LHCN-M2 (cell line): ENCODE data around the gene TSPEAR. TPM values are rescaled to one million over a fixed set of nuclear protein-coding genes. Genes with fewer than 3 reads are reported as not detected.
A peak's percentile ranks its signal among the peaks of the same experiment; 100 is the strongest.
"Not testable (repeated sequence)": the region's sequence is repeated elsewhere in the genome, so short reads cannot be mapped to it uniquely, and the experiment has no call there.

ENCODE experiments used
- DNase-seq: peaks from one replicate; pipeline ENCODE4 v3.0.0-alpha.2; 2012; ENCODE audit warnings: low read depth
- total RNA-seq: library from RNA; depleted of rRNA; stranded (reverse); fragments of >200 nt; gene quantifications from 2 replicates; pipeline ENCODE4 v1.2.3, GENCODE V29; 2014

Gene TSPEAR
- total RNA-seq, 1 experiment from 2014 or later, result not detected

DNA sequence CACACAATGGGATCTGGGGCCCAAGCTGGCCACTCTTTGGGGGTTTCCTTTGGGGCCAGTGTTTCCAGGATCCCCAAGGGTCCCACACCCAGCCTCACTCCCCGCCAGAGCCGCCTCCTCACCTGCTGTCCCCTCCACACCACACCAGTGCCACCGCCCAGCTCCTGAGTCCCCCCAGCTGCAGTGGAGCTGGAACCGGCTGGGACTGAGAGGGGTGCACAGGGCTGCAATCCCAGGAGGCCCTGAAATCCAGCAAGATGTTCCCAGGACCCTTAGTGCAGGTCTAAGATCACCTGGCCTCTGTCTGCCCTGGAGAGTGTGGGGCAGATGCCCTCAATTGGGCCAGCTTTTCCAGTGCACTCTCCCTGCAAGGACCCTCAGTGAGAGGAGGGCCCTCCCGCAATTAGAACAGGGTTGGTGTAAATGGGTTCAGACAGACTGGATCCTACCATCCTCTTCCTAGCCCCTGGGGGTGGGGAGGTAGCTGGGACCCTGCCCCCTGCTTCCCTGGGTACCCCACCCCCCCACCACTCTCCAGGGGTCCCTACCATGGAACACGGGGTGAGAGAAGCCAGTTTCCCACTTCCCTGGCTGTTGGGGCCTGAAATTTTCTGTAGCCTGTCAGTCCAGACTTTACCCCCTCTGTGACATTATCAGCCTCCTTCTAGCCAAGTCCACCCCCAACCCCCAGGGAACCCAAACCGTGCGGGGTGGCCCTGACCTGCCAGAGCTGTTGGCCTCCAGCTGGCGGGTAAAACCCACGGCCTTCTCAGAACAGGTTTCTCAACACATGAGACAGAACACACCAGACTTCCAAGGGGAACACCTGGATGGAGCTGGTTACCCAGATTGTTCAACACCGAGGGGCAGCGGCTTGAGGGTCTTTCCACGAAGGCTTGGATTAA is 7.4 kb downstream of the TSPEAR start:
- DNase-seq, result no peak

DNA sequence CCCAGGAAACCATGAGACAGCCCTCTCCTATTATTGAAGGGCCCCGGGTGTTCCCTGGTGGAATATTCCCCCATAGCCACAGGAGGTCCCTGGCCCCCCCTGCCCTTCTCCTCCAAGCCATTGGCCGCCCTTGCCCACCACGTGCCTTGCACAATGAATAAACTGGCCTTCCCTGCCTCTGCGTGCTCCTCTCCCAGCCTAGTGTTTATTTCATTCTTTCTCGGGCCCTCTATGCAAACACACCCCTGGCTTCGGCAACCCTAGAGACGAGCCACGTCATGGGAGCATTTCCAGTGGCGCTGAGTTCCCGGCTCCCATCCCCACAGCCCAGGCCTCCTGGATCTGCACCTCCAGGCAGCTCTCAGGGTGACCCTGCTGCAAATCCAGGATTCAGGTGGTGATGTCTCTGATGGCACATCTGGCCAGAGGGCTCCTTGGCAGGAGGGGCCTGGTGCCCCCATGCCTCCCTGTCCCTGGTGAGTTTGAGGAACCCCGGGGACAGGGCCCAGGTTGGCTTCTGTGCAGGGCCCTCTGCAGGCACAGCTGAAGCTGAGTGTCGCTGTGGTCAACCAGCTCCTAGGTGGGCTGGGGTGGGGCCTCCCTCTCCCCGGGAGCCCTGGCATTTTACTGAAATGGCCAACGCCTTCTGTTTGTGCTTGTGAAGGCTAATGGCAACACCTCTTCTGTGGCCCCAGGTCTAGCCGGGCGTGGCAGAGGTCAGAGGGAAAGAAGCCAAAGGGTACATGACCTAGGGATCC is 8.2 kb downstream of the TSPEAR start:
- no peak for DNase-seq

DNA sequence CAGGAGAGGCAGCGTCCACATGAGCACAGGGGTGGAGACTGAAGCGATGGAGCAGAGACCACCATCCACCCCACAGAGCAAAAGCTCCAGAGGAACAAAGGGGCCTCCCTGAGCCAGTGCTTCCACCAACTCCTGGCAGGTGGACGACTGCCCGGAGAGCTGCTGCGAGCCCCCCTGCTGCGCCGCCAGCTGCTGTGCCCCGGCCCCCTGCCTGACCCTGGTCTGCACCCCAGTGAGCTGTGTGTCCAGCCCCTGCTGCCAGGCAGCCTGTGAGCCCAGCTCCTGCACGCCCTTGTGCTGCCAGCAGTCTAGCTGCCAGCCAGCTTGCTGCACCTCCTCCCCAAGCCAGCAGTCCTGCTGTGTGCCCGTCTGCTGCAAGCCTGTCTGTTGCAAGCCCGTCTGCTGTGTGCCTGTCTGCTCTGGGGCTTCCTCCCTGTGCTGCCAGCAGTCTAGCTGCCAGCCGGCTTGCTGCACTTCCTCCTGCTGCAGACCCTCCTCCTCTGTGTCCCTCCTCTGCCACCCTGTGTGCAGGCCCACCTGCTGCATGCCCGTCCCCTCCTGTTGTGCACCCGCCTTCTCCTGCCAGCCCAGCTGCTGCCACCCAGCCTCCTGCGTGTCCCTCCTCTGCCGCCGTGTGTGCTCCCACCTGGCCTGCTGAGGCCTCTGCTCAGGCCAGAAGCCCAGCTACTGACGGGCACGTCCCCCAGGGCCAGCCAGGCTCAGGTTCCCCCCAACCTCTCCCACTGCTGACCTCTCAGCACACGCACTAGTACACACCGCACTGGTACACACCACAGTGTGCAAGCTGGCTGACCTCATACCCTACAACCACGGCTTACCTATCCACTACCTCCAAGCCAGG is 9.0 kb downstream of the TSPEAR start:
- no peak for DNase-seq

DNA sequence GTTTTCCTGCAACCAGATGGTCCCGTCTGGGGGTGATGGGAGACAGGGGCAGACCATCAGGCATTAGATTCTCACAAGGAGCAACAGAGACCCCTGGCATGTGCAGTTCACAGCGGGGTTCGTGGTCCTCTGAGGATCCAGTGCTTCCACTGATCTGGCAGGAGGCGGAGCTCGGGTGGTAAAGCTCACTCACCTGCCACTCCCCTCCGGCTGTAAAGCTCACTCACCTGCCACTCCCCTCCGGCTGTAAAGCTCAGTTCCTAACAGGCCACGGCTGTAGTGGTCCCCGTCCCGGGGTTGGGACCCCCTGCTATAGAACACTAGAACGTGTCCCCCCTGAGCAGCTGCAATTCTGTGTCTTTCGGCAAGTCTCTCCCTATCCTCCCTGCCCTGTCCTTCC is 9.8 kb downstream of the TSPEAR start:
- no peak for DNase-seq

DNA sequence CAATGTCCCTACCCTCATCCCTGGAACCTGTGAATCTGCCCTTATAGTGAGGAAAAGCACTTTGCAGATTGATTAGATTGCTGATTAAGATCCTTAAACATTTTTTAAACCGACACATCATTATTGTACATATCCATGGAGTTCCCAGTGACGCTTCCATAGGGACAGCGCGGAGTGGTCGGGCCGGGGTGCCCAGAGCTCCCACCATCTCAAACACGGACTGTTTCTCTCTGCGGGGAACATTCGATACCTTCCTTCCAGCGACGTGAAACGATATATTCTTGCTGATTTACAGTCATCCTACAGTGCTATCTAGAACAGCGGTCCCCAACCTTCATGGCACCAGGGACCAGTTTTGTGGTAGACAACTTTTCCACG is 10.4 kb downstream of the TSPEAR start:
- no peak for DNase-seq

DNA sequence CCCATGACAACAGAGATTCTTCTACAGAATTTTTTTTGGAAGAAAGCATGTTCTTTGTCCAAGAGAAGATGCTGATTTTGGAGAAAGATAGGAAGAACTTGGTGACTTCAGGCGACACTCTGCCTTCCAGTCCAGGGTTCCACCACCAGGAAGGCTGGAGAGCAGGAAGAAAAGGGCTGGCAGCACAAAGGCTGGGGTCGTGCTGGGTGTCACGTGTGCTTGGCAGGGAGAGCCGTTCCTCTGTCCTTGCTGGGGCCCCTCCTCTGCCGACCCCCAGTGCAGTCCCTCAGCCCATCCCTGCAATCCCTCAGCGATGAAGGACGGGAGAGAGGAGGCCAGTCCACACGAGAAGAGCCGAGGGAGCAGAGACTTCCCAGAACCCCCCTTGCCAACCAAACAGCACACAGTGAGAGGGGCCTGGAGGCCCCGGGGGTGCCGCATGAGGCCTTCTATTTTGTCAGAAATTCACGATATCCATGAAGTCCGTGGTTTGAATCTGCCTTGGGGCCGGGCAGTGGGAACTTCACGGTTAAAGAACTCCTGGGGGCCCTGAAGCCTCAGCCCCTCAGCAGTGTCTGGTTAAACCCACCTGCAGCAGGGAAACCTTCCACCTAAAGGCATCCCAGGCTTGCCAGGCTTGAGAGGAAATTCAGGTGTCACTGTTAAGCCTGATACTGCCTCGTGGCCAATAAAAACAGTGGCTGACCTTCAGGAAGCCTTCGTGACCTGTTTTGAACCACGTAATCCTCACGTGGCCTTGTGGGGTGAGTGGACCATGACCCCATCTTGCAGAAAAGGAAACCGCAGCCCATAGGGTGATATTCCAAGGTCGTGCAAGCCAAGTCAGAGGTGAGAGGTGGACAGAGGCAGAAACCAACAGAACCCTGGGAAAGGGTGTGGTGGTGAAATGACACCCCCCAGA is 11.0 kb downstream of the TSPEAR start:
- no peak for DNase-seq

DNA sequence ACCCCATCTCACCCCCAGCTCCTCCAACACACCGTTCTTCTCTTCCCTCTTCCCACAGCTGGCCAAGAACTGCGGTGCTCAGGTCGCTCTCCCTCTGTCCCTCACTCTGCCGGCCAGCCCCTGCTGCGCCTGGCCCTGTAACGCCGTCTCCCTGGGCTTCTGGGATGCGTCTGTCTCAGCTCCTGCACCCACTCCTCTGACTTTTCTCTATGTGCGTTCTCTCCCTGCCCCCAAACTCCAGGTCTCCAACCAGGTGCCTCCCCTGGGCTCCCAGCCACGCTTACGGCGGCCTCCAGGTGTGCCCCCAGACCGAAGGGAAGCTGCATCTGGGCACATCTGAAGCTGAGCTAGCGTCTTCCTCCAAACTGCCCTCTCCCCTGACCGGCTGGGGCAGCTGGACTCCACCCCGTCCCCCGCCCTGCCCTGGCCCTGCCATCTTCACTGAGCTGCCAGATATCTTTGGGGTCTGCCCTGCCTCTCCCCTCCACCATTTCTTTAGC is 11.8 kb downstream of the TSPEAR start:
- DNase-seq, result no peak

DNA sequence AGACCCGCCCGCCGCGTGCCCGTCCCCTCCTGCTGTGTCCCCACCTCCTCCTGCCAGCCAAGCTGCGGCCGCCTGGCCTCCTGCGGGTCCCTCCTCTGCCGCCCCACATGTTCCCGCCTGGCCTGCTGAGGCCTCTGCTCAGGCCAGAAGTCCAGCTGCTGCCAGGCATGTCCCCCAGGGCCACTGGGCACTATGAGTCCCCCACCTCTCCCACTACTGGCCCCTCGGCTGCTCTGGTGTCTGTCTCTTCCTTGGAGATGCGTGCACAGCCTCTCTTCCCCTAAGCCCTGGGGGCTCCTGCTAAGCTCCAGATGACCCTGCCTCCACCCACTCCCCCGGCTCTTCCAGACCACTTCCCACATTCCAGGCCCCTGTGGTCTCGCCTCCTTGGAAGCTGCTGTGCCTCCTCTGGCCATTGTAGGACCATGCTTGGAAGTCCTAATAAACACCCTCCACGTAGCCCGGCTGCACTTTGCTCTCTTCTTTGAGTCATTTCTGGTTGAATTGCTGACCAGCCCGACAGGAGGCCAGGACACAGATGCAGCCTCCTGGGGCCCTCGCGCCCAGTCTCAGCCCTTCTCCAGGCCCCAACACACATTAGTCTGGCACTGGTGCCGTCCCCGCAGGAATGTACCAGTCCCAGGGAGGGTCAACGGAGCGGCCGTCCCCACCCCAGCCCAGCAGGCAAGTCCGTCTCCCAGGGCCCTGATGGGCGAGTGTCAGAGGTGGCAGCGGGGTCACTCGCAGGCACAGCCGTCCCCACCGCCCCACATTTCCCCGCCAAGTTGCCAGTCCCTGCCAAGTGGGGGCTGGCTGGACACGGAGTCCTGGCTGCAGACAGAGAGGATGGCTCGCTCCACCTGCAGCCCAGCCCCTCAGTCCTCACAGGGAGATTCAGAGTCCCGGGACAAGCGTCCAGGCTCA is 13.3 kb downstream of the TSPEAR start:
- DNase-seq, result peak; percentile 24

DNA sequence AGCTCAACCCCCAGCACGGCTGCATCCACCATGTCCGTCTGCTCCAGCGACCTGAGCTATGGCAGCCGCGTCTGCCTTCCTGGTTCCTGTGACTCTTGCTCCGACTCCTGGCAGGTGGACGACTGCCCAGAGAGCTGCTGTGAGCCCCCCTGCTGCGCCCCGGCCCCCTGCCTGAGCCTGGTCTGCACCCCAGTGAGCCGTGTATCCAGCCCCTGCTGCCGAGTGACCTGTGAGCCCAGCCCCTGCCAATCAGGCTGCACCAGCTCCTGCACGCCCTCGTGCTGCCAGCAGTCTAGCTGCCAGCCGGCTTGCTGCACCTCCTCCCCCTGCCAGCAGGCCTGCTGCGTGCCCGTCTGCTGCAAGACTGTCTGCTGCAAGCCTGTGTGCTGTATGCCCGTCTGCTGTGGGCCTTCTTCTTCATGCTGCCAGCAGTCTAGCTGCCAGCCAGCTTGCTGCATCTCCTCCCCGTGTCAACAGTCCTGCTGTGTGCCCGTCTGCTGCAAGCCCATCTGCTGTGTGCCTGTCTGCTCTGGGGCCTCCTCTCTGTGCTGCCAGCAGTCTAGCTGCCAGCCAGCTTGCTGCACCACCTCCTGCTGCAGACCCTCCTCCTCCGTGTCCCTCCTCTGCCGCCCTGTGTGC is 14.1 kb downstream of the TSPEAR start, which contains the start of gene KRTAP10-12:
TSS of gene KRTAP10-12 (plus strand) at position 1 of the 639 bp plus-strand sequence. CDS start at position 31, 30 bp downstream.
- DNase-seq, result not testable (repeated sequence)

DNA sequence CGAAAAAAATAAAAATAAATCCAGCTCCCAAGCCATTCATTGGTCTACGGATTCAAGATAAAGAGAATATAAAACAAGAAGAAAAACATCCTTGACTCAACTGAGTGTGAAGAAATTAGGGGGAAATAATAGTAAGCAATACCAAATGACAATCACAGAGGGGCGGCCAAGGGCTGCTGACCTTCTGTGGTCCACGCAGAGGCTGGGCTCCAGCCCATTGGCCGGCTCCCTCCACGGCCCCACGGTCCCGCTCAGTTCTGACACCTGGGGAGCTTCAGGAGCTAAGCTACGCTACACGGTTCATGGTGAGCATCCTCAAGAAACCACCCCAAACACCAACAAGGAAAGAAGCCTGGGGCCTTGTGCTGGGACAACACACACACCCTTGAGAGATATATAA is 14.8 kb downstream of the TSPEAR start:
- no peak for DNase-seq

DNA sequence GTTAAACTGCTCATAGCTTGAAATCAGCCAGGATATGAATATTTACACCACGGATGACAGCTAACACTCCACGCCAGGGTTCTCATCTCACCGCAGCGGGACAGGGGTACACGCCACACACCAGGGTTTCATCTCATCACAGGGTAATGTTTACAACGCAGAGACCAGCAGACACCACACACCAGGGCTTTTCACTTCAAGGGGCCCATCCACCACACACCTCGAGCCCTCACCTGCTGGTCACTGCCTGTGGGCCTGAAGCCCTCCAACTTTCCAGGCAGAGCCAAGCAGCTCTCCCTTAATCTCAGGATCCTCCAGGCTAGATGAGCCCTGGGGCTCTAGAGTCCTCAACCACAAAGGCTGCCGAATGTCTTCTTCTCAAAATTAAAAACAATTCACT is 15.7 kb downstream of the TSPEAR start:
- no peak for DNase-seq

DNA sequence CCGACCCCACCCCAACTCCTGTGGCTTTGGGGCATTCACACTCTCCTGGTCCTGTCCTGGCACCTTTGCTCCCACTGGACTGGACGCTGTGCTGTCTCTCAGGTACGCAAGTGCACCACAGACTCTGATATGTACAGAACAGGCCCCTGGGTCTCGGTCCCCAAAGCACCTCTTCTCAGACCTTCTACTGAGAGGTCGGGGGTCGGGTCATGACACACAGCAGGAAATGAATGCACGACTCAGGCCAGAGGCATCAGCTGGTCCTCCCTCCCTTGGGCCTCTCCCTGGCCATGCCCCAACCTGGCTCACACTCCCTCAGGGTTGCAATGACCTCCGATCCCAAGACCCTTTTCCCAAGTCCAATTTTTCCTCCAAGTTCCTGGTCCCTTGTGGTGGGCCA is 16.2 kb downstream of the TSPEAR start:
- DNase-seq, result no peak

DNA sequence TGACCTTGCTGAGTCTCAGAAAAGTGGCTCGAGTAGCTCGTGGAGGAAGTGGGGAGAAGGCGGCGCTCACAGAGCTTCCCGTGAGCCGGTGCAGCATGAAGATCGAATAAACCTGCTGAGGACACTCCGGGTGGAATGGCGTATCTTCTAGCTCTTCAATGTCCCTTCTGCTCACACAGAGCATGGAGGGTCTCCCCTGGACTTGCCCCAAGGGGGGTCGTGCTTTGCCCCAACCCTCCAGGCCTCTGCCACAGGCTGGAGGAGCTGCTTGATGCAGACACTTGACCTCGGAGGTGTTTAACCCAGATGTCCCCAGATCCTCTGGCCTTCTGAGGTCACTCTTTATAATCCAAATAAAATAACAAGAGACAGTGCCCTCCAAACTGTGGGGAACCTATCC is 16.6 kb downstream of the TSPEAR start:
- no peak for DNase-seq

DNA sequence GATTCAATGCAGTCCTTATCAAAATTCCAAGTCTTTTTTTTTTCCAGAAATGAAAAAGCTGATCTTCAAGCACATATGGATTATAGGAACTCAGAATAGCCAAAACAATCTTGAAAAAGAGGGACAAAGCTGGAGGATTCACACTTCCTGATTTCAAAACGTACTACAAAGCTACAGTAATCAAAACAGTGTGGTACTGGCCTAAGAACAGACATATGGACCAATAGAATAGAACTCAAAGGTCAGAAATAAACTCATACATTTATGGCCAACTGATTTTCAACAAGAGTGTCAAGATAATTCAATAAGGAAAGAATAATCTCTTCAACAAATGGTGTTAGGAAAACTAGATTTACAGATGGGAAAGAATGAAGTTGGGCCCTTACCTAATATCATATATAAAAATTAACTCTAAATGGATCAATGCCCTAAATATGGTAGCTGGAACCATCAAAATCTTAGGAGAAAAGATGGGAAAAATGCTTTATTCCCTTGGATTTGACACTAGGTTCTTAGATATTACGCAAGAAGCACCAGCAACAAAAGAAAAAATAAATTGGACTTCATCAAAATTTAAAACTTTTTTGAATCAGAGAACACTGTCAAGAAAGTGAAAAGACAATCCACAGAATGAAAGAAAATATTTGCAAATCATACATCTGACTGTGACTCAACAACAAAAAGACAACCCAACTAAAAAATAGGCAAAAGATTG is 18.4 kb downstream of the TSPEAR start:
- DNase-seq, result no peak

DNA sequence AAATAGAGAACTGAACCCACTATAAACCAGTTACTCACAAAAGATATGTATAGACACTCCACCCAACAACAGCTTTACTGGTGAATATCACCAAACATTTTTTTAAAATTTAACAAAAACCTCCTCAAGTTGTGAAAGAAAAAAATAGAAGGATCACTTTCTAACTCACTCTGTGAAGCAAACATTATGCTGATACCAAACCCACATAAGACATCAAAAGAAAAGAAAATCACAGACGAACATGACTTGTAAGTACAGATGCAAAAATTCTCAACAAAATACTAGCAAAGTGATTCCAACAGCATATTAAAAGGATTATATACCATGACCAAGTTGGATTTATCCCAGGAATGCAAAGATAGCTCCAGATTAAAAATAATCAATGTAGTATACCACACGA is 19.7 kb downstream of the TSPEAR start:
- DNase-seq, result no peak

DNA sequence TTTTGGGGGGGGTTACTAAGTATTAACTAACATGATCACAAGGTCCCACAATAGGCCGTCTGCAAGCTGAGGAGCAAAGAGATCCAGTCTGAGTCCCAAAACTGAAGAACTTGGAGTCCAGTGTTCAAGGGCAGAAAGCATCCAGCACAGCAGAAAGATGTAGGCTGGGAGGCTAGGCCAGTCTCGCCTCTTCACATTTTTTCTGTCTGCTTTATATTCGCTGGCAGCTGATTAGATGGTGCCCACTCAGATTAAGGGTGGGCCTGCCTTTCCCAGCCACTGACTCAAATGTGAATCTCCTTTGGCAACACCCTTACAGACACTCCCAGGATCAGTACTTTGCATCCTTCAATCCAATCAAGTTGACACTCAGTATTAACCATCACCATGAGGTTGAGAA is 21.6 kb downstream of the TSPEAR start:
- DNase-seq, result not testable (repeated sequence)

DNA sequence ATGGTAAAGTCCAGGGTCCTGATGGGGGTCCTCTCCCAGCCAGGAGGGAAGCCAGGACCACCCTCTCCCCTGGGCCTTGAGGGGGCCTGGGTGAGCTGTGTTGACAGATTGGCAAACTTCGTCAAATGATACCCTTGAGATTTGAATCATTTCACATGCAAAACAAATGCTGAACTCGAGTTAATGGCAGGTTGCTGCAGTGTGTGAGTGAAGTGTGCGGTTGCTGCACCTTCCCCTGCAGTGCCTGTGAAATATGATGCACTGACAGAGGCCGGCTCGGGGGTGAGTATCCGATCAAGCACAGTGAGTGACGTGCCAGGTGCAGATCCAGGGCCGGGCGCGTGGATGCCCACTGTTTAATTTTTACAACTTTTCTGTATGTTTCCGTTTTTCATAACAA is 23.7 kb downstream of the TSPEAR start:
- DNase-seq, result peak; percentile 9
